Measurements from ENCODE around the gene TMEM54.

TMEM54 gene

GRCh38 chr1:32848354-32849063, 52.7 kb downstream of the TMEM54 start:
- Histone ChIP-seq H3K4me3 (ENCODE audit: insufficient read depth, low read length, poor library complexity, severe bottlenecking) (no peak overlapping the region), H3F3A (ENCODE audit: insufficient read depth) (no peaks in the 10 kb centered on the region), H4K20me1 (ENCODE audit: low read depth, low read length) (no peaks in the 10 kb centered on the region), H2AFZ (ENCODE audit: low read depth, low read length, severe bottlenecking) (no peak overlapping the region), H3K4me2 (ENCODE audit: low read depth, low read length, poor library complexity, severe bottlenecking) (no peak overlapping the region), H3K36me3 (ENCODE audit: low read length) (no peaks in the 10 kb centered on the region), H3K27me3 (ENCODE audit: low read length) (no peaks in the 10 kb centered on the region), H3K9me3 (ENCODE audit: insufficient read depth, low read length) (no peaks in the 10 kb centered on the region), H3K9ac (ENCODE audit: low read length) (no peak overlapping the region), H3K79me2 (ENCODE audit: insufficient read depth, low read length) (no peaks in the 10 kb centered on the region), H3K9me2 (replicated peaks; ENCODE audit: insufficient read depth, low read length) (no peaks in the 10 kb centered on the region), H3K27ac (ENCODE audit: low read depth, low read length) (no peak overlapping the region)
- no peak for TF ChIP-seq EZH2phosphoT487 (conservative IDR thresholded peaks at IDR 0.05; ENCODE audit: low read length)
- TF ChIP-seq, protein P1, sequence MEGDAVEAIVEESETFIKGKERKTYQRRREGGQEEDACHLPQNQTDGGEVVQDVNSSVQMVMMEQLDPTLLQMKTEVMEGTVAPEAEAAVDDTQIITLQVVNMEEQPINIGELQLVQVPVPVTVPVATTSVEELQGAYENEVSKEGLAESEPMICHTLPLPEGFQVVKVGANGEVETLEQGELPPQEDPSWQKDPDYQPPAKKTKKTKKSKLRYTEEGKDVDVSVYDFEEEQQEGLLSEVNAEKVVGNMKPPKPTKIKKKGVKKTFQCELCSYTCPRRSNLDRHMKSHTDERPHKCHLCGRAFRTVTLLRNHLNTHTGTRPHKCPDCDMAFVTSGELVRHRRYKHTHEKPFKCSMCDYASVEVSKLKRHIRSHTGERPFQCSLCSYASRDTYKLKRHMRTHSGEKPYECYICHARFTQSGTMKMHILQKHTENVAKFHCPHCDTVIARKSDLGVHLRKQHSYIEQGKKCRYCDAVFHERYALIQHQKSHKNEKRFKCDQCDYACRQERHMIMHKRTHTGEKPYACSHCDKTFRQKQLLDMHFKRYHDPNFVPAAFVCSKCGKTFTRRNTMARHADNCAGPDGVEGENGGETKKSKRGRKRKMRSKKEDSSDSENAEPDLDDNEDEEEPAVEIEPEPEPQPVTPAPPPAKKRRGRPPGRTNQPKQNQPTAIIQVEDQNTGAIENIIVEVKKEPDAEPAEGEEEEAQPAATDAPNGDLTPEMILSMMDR (IDR thresholded peaks at IDR 0.05; ENCODE audit: insufficient read depth, low read length, poor library complexity, severe bottlenecking), result no peak
